HG02840 (cell line): Measurements from ENCODE around the gene TAB2.
"Not testable (repeated sequence)": the region's sequence is repeated elsewhere in the genome, so short reads cannot be mapped to it uniquely, and the experiment has no call there.

ENCODE experiments used
- ATAC-seq: cut with Tn5 transposase; IDR thresholded peaks from one replicate; pipeline ENCODE4 v1.9.1; 2021; ENCODE audit warnings: mild to moderate bottlenecking, moderate library complexity, moderate number of reproducible peaks; ENCODE audit not compliant: unreplicated experiment, low FRiP score

Gene TAB2

GRCh38 chr6:149332602-149333265 is 15.2 kb downstream of the TAB2 start:
- no peak for ATAC-seq

DNA sequence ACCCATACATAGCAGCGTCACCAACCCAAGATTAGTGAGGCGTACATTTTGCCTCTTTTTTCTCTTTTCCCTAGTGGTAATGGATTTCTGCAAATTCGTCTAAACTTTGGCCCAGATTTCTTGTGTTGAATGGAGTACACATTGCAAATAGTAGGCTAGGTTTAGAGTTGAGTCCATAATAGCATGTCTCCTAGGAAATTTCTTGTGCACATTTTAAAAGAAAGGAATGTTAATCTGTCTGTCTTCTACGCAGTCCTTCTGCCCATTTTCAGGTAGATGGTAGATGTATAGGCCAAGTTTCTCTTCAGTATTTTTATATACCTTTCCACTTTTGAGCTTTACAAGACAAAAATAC is 15.7 kb downstream of the TAB2 start:
- ATAC-seq: no peak

- ATAC-seq: no peak
These were observed 16.7 kb downstream of the TAB2 start for GRCh38 chr6:149334201-149334600.

GRCh38 chr6:149334682-149335160 is 17.2 kb downstream of the TAB2 start:
- no peak for ATAC-seq

GRCh38 chr6:149335924-149336608 is 18.6 kb downstream of the TAB2 start:
- no peak for ATAC-seq

DNA sequence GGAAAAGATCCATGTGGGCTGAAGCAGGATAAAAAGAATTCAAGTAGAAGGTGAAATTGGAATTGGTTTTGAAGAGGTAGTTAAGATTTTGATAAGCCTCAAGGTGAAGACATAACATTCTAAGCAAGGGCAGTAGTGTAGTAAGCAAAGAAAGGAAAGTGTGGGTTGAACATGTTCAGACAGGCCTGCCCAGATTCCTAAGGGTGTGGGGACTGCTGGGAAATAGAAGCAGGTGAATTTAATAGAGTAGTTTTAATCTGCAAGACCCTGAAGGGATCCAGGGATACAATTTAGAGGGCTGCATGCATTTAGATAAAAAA is 19.1 kb downstream of the TAB2 start:
- no peak for ATAC-seq

GRCh38 chr6:149337320-149337719 is 19.8 kb downstream of the TAB2 start:
- ATAC-seq: no peak

DNA sequence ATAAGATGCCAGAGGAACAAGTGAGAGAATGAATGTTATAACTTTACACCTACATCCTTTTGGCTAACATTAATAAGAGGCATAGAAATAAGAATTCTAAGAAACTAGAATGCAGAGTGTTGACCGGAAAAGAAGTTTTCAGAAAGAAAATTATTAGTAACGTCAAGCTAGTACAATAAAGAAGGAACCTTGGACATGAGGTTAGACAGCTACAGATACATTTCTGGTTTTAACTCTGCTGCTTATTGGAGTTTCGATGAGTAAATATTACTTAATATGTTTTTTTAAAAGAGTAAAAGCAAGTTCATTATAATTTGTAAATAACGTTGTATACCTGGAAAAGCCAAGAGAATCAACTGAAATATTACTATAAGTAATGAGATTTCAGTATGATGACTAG is 22.7 kb downstream of the TAB2 start:
- no peak for ATAC-seq

DNA sequence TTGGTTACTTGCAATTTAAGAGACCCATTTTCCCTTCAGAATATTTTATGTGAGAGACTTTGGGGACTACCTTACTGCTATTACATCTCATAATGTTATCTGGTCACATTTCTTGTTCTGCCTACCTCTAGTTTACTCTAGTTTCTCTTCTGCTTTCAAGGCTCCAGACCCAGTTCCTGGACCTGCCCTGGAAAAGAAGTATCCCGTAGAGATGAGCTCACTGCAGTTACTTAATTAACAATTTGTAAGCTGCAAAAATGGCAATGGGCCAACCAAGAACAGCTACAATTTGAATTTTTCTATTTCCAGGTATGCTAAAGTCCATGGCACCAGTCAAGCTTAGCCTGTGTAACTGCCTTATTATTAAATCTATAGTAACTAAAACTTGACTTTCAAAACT is 25.0 kb downstream of the TAB2 start:
- peak; percentile 47 for ATAC-seq

DNA sequence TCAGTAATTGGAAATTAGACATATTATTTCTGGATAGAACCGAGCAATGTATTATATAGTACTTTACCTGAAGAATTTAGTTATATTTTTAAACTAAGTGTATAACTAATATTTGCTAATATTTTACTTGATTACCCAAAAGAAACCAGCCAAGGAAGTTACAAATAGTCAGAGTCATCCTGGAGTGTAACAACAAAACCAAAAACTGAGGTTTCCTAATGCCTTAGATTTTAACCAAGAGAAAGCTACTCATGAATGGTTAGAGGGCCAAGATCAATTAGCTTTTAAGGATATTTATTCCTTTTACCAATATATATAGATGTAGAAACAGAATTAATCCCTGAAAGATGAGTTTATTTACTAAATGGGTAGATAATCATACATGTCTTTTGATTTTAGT is 26.0 kb downstream of the TAB2 start:
- no peak for ATAC-seq

DNA sequence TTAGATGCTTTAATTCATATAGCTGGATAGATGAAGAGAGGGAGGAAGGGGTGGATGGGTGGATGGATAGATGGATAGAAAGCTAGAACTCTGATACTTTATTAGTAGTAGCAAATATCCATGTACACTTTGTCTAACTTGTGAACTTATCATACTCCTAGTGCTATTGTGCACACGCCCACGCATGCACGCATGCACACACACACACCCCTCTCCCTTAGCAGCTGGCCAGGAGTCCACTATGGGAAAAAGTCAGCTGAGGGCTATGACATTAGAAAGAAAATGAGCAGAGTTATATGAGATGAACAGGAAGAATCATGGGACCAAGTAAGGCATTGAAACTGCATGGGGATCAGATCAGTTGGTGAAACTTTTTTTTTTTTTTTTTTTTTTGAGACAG is 28.6 kb downstream of the TAB2 start:
- no peak for ATAC-seq

DNA sequence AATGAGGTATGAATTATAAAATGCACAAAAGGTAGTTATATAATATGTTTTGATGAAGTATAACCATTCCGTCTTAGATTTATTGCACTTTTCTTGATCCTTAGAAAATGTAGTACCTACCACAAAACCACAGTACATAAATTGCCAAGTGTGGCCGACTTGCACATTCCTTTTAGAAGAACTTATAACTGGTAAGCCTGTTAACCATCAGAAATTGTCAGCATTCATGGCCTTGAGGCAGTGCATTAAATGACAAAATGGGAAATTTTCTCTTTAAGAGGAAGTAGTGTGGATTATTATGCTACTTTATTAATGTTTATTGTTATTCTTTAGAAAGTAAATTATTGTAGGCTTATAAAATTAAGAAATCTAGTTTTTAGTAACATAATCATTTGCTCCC is 29.6 kb downstream of the TAB2 start:
- no peak for ATAC-seq

- not testable (repeated sequence) for ATAC-seq
These were observed 31.8 kb downstream of the TAB2 start for GRCh38 chr6:149349279-149349678.

DNA sequence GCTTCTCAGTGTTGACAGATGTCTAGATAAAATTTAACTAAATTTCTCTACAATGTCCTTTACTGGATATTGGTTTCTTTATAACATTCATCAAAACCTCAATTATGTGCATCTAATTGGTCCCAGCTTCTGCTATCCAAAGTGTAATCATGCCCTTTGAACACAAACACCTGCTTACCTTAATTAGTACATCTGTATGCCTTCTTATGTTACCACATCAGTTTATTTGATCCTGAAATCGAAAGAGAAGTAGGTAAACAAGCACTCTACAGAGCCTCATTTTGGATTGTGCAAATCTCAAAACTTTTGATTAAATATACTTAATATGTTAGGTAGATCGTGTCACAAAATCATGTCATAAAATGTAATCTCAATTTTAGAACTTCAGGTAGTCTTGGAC is 36.5 kb downstream of the TAB2 start:
- ATAC-seq: no peak

- no peak for ATAC-seq
These were observed 38.7 kb downstream of the TAB2 start for GRCh38 chr6:149356081-149356750.

DNA sequence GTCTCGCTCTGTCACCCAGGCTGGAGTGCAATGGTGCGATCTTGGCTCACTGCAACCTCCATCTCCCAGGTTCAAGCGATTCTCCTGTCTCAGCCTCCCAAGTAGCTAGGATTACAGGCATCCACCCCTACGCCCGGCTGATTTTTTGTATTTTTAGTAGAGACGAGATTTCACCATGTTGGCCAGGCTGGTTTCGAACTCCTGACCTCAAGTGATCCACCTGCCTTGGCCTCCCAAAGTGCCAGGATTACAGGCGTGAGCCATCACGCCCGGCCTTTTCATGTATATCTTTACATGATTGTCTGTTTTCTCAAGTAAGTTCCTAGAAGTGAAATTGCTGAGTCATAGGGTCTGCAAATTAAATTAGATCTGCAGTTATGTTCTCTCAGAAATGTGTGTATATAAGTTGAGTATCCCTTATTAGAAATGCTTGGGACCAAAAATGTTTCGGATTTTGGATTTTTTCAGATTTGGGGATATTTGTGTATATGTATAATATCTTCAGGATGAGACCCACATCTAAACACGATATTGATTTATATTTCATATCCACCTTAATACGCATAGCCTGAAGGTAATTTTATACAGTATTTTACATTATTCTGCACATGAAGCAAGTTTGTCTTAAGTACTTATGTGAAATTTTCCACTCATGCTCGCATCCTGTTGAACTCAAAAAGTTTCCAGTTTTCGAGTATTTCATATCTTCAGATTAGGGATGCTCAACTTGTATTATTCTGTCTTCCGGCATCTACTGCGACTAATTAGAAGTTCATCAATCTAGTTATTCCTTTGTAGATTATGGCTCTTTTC is 40.4 kb downstream of the TAB2 start:
- ATAC-seq: no peak

DNA sequence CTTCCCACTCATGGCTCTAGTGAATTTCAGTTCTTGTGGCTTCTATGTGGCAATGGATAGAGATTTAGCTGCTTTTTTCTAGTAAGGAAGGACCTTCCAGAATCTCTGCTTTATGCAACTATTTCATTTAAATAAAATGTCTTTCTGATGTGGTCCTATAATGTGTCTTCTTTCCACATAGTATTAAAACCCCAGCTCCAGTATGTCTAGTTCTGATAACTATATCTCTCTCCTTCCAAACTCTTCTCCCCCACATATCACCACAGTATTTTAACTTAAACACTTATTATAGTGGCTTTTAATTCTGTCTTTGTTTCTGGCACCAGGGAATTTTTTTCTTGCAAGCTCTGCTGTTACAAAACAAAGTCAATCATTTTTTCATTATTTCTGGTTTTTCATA is 41.9 kb downstream of the TAB2 start:
- ATAC-seq: no peak

GRCh38 chr6:149360536-149360935 is 43.0 kb downstream of the TAB2 start:
- no peak for ATAC-seq

DNA sequence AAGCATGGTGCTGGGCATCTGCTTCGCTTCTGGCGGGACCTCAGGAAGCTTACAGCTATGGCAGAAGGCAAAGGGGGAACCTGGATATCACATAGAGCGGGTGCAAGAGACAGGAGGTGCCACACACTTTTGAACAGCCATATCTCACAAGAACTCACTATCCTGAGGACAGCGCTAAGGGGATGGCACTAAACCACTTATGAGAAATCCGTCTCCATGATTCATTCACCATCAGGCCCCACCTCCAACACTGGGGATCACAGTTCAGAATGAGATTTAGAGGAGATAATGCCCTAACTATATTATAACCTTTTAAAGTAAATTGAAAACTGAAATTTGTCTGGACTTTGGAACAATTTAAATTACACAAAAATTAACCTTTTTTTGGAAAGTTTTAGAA is 44.8 kb downstream of the TAB2 start:
- no peak for ATAC-seq

GRCh38 chr6:149363154-149363553 is 45.6 kb downstream of the TAB2 start:
- ATAC-seq: no peak

DNA sequence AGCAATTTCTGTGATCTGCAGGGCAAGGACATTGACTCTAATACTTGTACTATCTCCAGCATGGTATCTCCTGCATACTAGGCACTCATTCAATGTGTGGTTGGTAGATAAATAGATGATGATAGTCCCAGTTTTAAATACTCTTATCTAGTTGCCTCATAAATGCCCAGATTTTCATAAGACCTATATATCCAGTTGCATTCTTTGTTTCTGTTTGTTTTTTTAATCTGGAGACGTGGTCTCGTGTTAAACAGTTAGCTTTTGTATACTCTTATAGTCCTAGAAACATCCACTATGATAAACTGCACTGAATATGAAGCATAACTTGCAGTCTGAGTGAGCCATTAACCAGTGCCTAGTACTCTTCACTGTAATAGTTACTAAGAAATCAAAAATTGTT is 47.0 kb downstream of the TAB2 start:
- no peak for ATAC-seq
